PC-3 (cell line): Measurements from ENCODE around the gene RNPEP. TPM values are rescaled to one million over a fixed set of nuclear protein-coding genes. Genes with fewer than 3 reads are reported as not detected.

ENCODE experiments used
- ATAC-seq: fragments of 200-7000 bp; cut with Tn5 transposase; 2 replicates; pipeline ENCODE4 v1.9.1; 2020; ENCODE audit warnings: mild to moderate bottlenecking, moderate library complexity
- BruUV-seq: library from RNA; stranded (reverse); fragments of 400-500 nt; replicated peaks from 2 replicates; lab custom pipeline; 2021; lab: Mats Ljungman, UMichigan
- CTCF ChIA-PET: fragments of 300-600 bp; sonication (Branson Sonifier 250); formaldehyde crosslinking; loops from one replicate; lab custom pipeline; 2022; ENCODE audit warnings: antibody characterized with exemption; lab: Charles Lee
- POLR2A ChIA-PET: fragments of 300-600 bp; sonication (Branson Sonifier 250); formaldehyde crosslinking; loops from one replicate; lab custom pipeline; 2022; ENCODE audit warnings: antibody characterized with exemption; ENCODE audit not compliant: unreplicated experiment; lab: Charles Lee
- DNase-seq: peaks from one replicate; pipeline ENCODE4 v3.0.0-alpha.2; 2015
- H2AFZ ChIP-seq: fragments of 300-600 bp; sonication (generic); 2 replicates; pipeline ENCODE4 v1.6.0; 2016; ENCODE audit warnings: antibody characterized with exemption, low read length
- H3F3A ChIP-seq: fragments of 300-600 bp; sonication (generic); one replicate; pipeline ENCODE4 v1.6.0; 2017; ENCODE audit warnings: antibody characterized with exemption, low read length, control low read depth, mild to moderate bottlenecking; ENCODE audit not compliant: unreplicated experiment
- H3K27ac ChIP-seq: fragments of 300-600 bp; sonication (generic); 2 replicates; pipeline ENCODE4 v1.5.1; 2016; ENCODE audit warnings: mild to moderate bottlenecking, low read length
- H3K27me3 ChIP-seq: fragments of 300-600 bp; sonication (generic); 2 replicates; pipeline ENCODE4 v1.6.1; 2016; ENCODE audit warnings: low read length, mixed read lengths
- H3K36me3 ChIP-seq: fragments of 300-600 bp; sonication (generic); 2 replicates; pipeline ENCODE4 v1.6.1; 2016; ENCODE audit warnings: low read depth, mixed run types, low read length, mixed read lengths
- H3K4me1 ChIP-seq: fragments of 300-600 bp; sonication (generic); 2 replicates; pipeline ENCODE4 v1.5.1; 2016; ENCODE audit warnings: low read length; ENCODE audit not compliant: insufficient read depth
- H3K4me2 ChIP-seq: fragments of 300-600 bp; sonication (generic); 2 replicates; pipeline ENCODE4 v1.6.0; 2016; ENCODE audit warnings: low read length
- H3K4me3 ChIP-seq: fragments of 300-600 bp; sonication (generic); 2 replicates; pipeline ENCODE4 v1.5.1; 2016; ENCODE audit warnings: mild to moderate bottlenecking, low read length, mixed read lengths
- H3K79me2 ChIP-seq: fragments of 300-600 bp; sonication (generic); 2 replicates; pipeline ENCODE4 v1.6.1; 2017; ENCODE audit warnings: low read length, mixed read lengths
- H3K9ac ChIP-seq: fragments of 300-600 bp; sonication (generic); 2 replicates; pipeline ENCODE4 v1.6.0; 2016; ENCODE audit warnings: mild to moderate bottlenecking, low read length
- H3K9me2 ChIP-seq: fragments of 300-600 bp; sonication (generic); replicated peaks from 2 replicates; pipeline ENCODE4 v1.6.1; 2016; ENCODE audit warnings: mixed run types, low read length, mixed read lengths
- H3K9me3 ChIP-seq: fragments of 300-600 bp; sonication (generic); 2 replicates; pipeline ENCODE4 v1.6.1; 2016; ENCODE audit warnings: low read length, mixed read lengths
- H4K20me1 ChIP-seq: fragments of 300-600 bp; sonication (generic); 2 replicates; pipeline ENCODE4 v1.6.1; 2016; ENCODE audit warnings: low read length, mixed read lengths
- CTCF ChIP-seq: fragments of 300-600 bp; sonication (generic); conservative IDR thresholded peaks from 2 replicates; pipeline ENCODE4 v1.5.1; 2017; ENCODE audit warnings: antibody characterized with exemption, low read depth, mild to moderate bottlenecking, low read length
- EZH2 ChIP-seq: fragments of 300-600 bp; sonication (generic); IDR thresholded peaks from one replicate; pipeline ENCODE4 v1.6.1; 2017; ENCODE audit warnings: antibody characterized with exemption, mild to moderate bottlenecking, low read length; ENCODE audit not compliant: unreplicated experiment
- EZH2phosphoT487 ChIP-seq: fragments of 300-600 bp; sonication (generic); IDR thresholded peaks from 2 replicates; pipeline ENCODE4 v1.6.1; 2018; ENCODE audit warnings: mild to moderate bottlenecking, antibody characterized with exemption, low read length, borderline replicate concordance
- intact Hi-C: fragments of 100-400 bp; cut with micrococcal nuclease; formaldehyde crosslinking; loops from 2 replicates; pipeline ENCODE4 v1.9.0; 2023
- total RNA-seq: library from RNA; depleted of rRNA; stranded (reverse); fragments of >200 nt; gene quantifications from 2 replicates; pipeline ENCODE4 v1.2.3, GENCODE V29; 2014

The RNPEP gene
- total RNA-seq, 1 experiment from 2014 or later: 64.7 TPM

- no peak overlapping the region for H3K27ac ChIP-seq
- H4K20me1 ChIP-seq: peaks cover 5% of the 10 kb centered on the region
- H3K9me2 ChIP-seq: no peaks in the 10 kb centered on the region
- POLR2A ChIA-PET: no interaction called here
- H3K36me3 ChIP-seq: peaks cover 5% of the 10 kb centered on the region; the same call in 1 of the 2 replicates
- DNase-seq: peak; percentile 51
- H3K27me3 ChIP-seq: no peaks in the 10 kb centered on the region
- peaks cover 42% of the 10 kb centered on the region for H3K4me1 ChIP-seq
- no peak overlapping the region for H3K9ac ChIP-seq
- peaks cover 13% of the 10 kb centered on the region for H3K79me2 ChIP-seq
- CTCF ChIA-PET: no interaction called here
- intact Hi-C loops: no loop called here
- ATAC-seq: no peak
- no peak overlapping the region for H2AFZ ChIP-seq
- BruUV-seq: no TSS peak
- H3K4me3 ChIP-seq: no peak overlapping the region
- no peak overlapping the region for H3K4me2 ChIP-seq
- TF ChIP-seq EZH2phosphoT487 (no peak), CTCF (peak; percentile 65), EZH2 (no peak)
- H3K9me3 ChIP-seq: no peaks in the 10 kb centered on the region
- no peaks in the 10 kb centered on the region for H3F3A ChIP-seq
Measured at GRCh38 chr1:202005958-202006357, 23.5 kb downstream of the RNPEP start.

- H3K36me3 ChIP-seq: peaks cover 16% of the 10 kb centered on the region
- peak overlapping the region; percentile 14 for H3K9ac ChIP-seq
- POLR2A ChIA-PET: interaction anchor here (0.6 kb wide), 1 partner anchor 56 kb away, joined by 9 read pairs; no protein-coding TSS in a partner anchor
- H3F3A ChIP-seq: no peaks in the 10 kb centered on the region
- H4K20me1 ChIP-seq: peaks cover 18% of the 10 kb centered on the region
- H3K4me2 ChIP-seq: peak overlapping the region; percentile 98
- CTCF ChIA-PET: interaction anchor here (0.9 kb wide), 1 partner anchor 51 kb away, joined by 4 read pairs; no protein-coding TSS in a partner anchor
- H3K4me1 ChIP-seq: peaks cover 48% of the 10 kb centered on the region
- H2AFZ ChIP-seq: no peak overlapping the region
- no peak overlapping the region; the same call in 1 of the 2 replicates for H3K4me3 ChIP-seq
- H3K27me3 ChIP-seq: no peaks in the 10 kb centered on the region
- TF ChIP-seq EZH2 (no peak), EZH2phosphoT487 (no peak), CTCF (no peak)
- H3K79me2 ChIP-seq: peaks cover 27% of the 10 kb centered on the region
- DNase-seq: no peak
- H3K9me3 ChIP-seq: no peaks in the 10 kb centered on the region
- intact Hi-C loops: no loop called here
- BruUV-seq: no TSS peak
- H3K27ac ChIP-seq: peak overlapping the region; percentile 97
- H3K9me2 ChIP-seq: no peaks in the 10 kb centered on the region
- no peak for ATAC-seq
Measured at GRCh38 chr1:202007304-202007703, 24.9 kb downstream of the RNPEP start.

GRCh38 chr1:202007805-202008489 lies 25.5 kb downstream of the RNPEP start:
- peak overlapping the region; percentile 14 for H3K9ac ChIP-seq
- CTCF ChIA-PET: interaction anchor here (0.8 to 1.4 kb wide), 3 partner anchors 27 to 111 kb away, joined by 3 to 5 read pairs (median 4); no protein-coding TSS in a partner anchor

More at GRCh38 chr1:202007805-202008489, 25.5 kb downstream of the RNPEP start:
- Histone ChIP-seq H3K27ac (peak overlapping the region; percentile 97), H4K20me1 (peaks cover 25% of the 10 kb centered on the region), H3K27me3 (no peaks in the 10 kb centered on the region), H3K36me3 (peaks cover 22% of the 10 kb centered on the region), H3F3A (no peaks in the 10 kb centered on the region), H3K9me2 (no peaks in the 10 kb centered on the region), H3K79me2 (peaks cover 33% of the 10 kb centered on the region), H3K4me1 (peaks cover 54% of the 10 kb centered on the region), H3K4me3 (peak overlapping the region; percentile 45; the same call in 1 of the 2 replicates), H3K9me3 (no peaks in the 10 kb centered on the region), H3K4me2 (peak overlapping the region; percentile 98), H2AFZ (no peak overlapping the region)
- POLR2A ChIA-PET: no interaction called here
- peak; percentile 6; the same call in 1 of the 2 replicates for ATAC-seq
- intact Hi-C loops: no loop called here
- DNase-seq: peak; percentile 91
- TSS peak; percentile 16 for BruUV-seq
- TF ChIP-seq CTCF (no peak), EZH2phosphoT487 (no peak), EZH2 (no peak)
